NCI-H526 treated with DMSO at 0.1 percent for 48 hours (cell line): Measurements from ENCODE around the gene WDR90.

Experiments used
- DNase-seq: peaks from one replicate; lab custom pipeline; 2025; lab: John Stamatoyannopoulos, UW

The WDR90 gene

DNA sequence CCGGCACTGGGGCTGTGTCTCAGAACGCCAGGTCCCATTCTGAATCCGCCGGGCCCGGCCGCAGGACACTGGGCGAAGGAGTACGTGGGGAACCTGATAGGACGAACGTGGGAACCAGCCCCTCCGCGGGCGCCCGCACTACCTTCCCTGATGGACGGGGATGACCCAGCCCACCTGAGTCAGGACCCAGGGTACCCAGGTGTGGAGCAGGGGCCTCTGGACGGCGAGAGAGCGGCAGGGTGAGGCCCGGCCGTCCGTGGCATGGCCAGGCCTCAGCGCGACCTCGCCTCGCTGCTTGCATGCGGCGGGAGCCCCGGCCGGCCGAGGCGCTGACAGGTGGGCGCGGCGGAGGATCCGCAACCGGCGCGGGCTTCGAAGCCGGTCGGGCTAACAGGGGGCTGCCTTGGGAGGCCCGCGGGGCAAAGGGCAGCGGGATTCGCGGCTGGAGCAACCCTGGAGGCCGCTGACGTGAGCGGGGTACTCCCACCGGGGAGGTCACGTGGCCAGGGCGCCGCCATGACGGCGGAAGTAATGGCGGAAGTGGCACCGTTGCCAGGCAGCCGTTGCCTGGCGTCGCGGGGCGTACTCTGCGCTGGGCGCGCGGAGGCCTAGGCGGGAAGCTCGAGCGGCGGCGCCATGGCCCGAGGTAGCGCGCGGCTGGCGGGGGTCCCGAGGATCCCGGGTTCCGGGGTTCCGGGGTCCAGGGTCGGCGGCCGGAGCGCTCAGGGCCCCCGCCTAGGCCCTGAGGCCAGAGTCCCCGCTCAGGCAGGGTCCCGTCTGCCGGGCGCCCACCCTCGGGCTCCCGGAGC lies at the start of gene WDR90:
Gene WDR90 (plus strand): TSS at position 585 of the 809 bp plus-strand sequence. CDS start 52 bp downstream, at position 637.
- DNase-seq: peak; percentile 56

DNA sequence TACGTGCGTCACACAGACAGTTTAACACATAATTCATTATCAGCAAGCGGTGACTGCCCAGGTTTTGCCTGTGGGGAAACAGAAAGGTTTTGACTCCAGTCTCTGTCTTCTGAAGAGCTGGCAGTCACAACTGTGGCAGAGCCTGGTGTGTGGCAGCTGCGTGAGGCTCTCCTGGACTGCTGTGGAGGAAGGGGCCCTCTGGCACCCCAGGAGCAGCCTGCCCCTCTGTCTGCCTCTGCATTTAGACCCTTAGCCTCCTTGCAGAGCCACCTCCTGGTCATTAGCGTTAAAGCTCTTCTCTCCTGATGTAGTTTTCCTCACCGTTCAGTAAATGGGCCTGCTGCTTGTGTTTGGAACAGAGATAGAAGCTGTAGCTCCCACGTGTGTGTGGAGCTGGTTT lies 48.4 kb upstream of the WDR90 start:
- DNase-seq: no peak

DNA sequence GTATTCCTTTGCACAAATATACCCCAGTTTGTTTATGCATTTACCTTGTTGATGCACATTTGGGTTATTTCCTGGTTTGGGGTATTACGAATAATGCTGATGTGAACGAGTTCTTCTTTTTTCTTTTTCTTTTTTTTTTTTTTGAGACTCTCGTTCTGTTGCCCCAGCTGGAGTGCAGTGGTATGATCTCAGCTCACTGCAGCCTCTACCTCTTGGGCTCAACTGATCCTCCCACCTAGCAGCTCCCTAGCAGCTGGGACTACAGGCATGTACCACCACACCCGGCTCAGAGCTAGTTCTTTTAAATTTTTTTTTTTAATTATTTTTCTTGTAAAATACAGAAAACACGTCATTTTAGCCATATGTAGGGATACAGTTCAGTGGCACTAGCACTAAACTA lies 45.2 kb upstream of the WDR90 start:
- DNase-seq: no peak

DNA sequence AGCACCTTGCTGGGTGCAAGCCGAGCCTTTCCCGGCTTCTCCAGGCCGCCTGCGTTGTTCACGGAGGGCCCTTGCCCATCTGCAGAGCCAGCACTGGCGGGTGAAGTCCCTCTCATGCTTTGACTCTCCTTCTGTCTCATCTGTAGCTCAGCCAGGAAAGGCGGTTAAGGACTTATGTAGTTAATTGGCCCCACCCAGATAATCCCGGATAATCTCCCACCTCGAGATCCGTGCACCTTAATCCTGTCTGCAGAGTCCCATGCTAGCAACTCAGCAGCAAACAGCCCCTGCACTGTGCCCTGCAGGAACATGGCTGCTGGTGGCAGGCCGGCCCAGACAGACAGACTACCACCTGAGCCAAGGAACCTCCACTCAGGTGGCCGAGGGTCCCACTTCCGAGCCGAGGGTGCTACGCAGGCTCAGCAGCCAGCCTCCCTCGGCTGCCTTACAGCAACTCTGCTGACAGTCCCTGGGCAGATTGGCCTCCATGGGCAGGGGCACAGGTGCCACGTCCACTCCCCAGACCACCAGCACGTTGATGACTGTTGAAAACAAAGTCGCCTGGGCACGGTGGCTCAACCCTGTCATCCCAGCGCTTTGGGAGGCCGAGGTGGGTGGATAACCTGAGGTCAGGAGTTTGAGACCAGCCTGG lies 42.4 kb upstream of the WDR90 start:
- DNase-seq: no peak

DNA sequence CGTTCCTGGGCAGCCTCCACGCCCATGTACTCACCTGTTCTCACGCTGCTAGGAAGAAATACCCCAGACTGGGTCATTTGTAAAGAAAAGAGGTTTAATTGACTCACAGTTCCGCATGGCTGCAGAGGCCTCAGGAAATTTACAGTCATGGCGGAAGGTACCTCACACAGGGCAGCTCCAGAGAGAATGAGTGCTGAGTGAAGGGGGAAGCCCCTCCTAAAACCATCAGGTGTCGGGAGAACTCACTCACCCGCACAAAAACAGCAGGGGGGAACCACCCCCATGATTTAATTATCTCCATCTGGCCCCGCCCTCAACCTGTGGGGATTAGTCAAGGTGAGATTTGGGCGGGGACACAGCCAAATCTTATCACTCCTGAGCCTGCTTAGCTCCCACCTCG lies 41.1 kb upstream of the WDR90 start:
- no peak for DNase-seq

DNA sequence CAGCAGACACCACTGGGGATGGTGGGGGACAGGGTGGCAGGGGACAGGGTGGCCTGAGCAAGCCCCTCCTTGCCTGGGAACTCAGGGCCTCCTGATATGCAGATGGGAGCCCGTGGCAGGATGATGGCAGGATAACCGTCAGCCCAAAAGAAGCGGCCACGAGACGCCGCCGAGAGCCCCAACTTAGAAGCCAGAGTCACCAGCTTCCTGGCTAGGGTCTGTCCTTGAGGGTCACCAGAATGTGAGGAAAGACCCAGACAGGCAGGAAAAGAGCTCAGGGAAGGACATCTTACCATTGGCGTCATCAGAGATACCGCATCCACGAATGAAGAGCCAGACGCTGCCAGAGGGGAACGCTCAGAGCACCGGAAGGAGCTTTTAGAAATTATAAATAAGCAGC lies 39.8 kb upstream of the WDR90 start:
- DNase-seq: no peak

DNA sequence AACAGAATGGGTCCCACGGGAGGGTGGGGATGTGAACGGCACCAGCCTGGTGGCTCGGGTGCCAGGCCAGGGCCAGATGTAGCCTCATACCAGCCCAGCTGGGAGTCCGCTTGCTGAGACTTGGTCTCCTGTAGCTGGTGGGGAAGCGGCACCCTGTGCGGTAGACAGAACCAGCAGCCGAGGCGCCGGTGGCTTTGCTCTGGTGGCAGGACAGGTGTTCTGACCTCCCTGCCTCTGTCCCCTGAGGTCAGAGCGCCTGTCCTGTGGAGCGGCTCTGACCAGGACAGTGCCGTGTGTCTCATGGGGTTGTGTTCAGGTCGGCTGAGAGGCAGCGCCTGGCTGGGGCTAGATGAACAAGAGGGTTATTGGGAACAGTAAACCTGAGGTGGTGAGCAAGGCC lies 39.2 kb upstream of the WDR90 start:
- DNase-seq: no peak

DNA sequence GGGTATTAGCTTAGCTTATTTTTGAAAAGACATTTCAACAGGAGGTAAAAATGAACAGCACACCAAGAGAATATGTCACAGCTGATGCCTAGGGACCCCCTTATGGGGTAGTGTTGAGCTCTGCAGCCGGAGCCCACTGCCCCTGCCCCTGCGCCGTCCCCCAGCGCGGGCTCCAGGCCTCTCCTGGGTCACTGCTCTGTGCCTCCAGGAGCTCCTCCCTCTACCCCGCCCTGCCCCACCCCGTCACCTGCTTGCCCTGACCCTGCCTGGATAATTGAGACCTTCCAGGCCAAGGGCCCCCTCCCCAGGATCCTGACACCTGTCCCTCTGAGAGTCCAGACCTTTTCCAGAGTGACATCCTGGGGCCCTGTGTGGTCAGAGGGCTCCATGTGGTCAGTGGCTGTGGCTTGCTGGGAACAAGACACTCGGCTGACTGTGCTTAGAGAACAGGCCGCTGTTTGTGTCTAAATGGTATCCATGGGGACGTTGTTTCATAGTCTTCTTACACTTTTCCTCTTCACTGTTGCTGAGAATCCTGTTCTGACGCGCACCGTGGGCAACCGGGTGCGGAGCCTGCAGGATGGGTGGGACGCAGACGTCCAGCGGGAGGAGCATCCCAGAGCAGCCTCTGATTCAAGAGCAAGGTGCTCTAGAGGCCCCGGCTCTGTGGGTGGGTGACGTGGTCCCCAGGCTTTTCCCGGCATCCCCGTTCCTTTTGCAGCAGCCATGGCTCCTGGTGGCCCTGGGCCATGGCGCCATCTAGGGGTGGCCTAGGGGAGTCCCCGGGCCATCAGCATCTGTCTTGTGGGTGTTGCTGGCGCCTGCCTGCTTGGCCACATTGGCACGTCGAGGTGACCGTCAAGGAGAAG lies 38.4 kb upstream of the WDR90 start:
- no peak for DNase-seq

DNA sequence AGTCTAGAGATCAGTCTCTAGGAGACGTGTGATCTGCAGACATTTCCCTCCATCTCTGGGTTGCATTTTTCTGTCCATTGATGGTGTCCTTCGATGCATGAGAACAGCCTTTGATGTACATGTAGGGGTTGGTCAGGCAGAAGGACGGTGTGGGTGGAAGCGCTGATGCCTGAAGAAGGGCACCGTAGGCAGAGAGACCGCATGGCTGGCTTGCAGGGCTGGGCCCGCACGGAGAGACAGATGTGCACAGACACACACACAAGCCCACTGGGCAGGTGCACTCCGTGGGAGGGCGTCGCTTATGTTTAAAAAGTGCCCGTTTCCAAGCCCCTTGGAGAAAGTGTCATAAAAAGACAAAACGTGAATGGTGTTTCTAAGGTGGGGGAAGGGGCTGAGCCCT lies 34.0 kb upstream of the WDR90 start:
- no peak for DNase-seq

DNA sequence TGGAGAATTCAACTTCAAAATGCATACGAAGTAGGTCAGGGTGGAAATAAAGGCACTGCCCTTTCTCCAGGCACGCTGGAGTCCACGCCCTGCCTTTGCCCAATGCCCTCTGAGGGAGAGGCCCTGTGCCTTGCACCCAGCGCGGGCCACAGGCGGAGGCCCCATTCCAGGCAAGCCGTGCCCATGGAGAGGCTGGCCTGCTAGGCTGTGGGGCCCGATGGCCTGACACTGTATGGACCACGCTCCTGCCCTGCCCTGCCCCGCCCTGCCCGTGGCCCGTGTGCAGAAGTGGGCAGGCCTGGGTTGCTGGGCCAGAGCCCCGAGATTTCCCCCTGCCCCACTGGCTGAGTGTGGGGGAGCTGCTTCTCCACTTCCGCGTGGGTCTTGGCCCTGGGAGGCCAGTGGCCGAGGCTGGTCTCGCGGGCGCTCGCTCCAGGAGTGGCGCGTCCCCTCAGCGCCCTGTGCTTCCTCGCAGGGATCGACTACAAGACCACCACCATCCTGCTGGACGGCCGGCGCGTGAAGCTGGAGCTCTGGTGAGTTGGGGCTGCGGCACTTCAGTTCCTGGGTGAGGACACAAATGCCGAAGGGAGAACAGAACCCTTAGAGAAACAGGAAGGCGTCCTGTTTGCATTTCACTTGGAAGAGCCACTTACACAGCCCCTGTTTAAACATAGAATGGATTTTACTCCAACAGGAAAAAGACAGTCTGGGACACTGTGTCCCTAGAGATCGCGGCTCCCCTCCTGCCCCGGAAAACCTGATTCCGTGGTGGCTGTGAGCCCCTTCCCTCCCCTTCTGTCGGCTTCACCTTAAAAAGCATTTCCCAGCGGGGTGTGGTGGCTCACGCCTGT lies 32.2 kb upstream of the WDR90 start:
- DNase-seq: no peak

DNA sequence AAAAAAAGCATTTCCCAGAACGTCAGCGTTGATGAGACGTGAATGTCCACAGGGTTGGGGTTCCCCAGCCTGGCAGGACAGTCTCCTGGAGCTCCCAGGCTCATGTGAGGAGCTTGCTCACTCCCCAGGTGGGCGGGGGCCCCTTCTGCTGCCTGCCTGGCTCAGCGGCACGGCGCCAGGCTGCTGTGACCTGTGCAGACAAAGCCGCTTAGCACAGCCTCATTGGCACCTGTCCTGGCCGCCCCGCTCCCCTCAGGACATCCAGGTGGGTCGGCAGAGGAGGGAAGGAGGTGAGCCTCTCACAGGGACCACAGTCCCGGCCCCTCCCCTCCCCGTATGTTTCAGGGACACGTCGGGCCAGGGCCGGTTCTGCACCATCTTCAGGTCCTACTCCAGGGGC lies 31.3 kb upstream of the WDR90 start:
- DNase-seq: no peak

DNA sequence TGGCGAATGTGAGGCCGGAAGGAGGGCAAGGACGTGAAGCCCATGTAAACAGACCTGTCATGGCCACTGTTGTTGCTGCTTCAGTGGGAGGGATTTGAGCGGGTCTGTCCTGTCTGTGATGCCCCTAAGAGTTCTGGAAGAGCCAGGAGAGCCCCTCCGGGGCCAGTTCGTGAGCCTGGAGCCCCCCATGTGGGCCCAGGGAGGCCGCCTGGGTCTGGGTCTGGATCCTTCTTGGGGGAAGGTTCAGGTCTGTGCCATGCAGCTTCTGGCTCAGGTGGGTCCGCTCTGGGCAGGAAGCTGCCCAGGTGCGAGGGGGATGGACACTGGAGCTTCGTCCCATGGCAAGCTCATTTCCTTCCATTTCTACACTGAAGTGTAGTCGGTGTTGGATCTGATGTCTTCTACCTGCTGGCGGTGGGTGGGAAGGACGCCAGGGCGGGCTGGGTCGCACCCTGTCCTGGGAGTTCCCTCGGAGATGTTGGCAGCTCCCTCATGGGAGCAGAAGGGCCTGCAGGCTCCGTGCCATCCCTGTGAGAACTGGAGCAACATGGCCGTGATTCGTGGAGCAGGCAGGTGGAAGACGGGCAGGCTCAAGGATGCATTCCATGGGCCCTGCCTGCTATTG lies 29.6 kb upstream of the WDR90 start:
- no peak for DNase-seq

DNA sequence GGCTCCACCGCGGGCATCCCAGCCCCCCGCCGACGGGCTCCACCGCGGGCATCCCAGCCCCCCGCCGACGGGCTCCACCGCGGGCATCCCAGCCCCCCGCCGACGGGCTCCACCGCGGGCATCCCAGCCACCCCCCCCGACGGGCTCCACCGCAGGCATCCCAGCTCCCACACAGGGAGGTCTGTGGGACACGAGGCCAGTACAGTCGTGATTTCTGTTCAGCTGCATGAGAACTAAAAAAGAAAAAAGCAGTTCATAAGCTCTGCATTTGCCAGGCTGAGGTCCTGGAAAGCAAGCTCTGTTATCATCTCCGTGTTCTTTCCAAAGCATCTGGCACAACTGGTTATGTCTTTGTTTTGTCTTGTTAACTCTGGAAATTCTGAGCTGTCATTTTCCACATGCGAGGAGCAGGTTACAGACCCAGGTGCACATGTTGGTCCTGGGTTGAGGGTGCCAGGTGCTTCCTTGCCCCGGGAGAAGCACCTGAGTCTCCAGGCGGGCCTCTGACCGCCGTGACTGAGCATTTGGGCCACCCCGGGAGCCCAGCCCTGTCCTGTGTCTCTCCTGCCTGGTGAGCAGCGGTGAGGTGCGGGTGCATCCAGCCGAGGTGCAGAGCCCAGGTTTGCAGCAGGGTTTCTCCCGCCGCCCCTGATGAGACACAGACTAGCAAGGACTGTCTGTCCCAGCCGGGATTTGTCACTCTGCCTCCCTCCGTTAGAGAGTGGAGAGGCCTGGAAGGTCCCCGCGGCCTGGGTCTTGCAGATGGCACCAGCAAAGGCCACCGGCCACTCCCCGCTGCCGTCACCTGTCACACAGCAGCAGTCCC lies 28.3 kb upstream of the WDR90 start:
- DNase-seq: peak; percentile 17

DNA sequence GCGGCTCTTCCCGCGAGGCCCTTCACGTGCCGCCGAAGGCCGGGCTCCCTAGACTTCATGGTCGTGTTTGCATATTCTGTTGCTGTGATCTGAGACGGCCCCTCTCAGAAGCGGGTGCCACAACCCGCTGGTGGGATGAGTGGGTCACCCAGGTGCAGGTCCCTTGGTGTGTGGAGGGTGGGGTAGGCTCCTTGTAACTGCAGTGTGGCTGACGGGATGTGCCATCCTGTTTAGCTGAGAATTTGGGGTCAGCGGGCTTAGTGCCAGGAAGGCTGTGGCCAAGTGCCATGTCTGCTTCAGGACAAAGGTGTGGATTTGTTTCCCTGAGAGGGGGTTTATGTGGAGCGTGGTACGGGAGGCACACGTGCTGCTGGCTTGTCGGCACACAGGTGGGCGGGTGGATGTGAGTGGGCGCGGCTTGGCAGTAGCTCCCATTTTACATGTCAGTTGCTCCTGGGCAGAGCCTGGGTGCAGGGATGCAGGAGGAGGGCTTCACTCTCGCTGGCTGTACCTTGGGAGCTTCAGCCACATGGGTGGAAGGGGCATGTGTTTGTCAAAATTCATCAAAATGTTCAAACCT lies 27.5 kb upstream of the WDR90 start:
- DNase-seq: peak; percentile 50

DNA sequence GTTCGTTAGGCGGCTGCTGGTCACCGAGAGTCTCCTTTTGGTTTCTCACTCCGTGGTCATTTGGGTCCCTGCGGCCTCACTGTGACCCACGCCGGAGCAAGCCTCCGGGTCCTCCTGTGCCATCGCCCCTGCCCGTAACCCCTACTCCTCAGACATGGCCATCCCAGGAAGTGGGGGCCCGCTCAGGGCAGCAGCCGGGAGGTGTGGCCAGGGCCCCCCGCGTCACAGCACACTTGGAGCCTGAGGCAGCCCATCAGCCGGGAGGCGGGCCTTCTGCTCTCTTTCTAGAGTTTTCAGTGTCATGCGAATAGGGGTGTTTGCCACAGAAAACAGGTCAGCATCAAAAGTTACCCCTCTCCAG lies 26.3 kb upstream of the WDR90 start:
- DNase-seq: no peak

DNA sequence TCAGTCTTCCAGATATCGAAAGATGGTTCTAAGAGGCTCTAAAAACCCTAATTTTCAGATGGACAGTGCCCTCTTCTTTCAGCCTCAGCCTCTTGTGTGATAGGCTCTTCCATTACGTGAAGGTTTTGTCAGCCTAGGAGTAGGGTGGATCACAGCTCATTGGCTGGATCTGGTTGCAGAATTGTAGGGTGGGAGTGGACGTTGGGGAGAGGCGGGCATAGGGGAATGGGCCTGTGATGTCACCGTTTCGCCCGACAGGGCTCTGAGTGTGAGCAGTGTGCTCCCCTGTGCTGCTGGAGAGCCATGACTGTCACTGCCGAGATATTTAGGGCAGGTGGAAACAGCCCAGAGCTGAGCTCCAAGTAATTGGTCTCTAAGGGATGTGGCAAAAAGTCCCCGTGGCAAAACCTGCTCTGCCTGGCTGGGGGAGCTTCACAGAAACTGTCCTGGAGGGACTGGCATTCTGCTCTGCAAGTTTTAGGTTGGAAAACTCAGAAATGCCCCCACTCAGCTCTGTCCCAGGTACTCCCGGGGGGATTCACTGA lies 24.6 kb upstream of the WDR90 start:
- no peak for DNase-seq

DNA sequence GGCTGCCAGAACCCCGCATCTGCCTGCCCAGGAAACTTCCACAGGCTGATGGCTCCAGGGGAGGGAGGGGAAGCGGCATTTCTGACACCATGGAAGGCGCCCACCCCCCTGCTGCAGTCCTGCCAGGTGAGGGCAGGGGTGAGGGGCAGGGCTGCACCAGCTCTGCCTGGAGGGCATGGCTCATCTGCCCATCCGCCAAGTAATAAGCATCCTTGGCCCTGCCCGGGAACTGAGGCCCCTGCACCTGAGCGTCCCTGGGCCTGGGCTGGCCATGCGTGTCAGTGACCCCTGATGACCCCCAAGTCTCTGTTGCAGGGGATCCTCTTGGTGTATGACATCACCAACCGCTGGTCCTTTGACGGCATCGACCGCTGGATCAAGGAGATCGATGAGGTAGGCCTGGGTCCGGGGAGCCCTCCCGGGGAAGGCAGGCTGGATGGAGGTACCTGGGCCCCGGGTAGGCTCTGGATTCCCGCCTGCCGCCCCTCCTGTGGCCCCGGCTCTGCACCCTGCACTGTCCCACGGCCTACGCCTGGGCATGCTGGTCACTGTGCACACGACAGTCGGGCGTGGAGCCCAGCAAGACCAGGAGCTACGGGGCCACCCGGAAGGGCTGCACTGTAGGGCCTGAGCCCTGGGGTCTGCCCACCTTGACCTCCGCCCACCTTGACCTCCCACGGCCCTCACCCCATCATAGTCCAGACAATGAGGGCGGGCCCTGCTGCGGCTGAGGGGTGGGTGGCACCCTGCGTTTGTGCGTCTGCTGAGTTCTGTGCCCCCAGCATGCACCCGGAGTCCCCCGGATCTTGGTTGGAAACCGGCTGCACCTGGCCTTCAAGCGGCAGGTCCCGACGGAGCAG lies 23.8 kb upstream of the WDR90 start:
- no peak for DNase-seq

DNA sequence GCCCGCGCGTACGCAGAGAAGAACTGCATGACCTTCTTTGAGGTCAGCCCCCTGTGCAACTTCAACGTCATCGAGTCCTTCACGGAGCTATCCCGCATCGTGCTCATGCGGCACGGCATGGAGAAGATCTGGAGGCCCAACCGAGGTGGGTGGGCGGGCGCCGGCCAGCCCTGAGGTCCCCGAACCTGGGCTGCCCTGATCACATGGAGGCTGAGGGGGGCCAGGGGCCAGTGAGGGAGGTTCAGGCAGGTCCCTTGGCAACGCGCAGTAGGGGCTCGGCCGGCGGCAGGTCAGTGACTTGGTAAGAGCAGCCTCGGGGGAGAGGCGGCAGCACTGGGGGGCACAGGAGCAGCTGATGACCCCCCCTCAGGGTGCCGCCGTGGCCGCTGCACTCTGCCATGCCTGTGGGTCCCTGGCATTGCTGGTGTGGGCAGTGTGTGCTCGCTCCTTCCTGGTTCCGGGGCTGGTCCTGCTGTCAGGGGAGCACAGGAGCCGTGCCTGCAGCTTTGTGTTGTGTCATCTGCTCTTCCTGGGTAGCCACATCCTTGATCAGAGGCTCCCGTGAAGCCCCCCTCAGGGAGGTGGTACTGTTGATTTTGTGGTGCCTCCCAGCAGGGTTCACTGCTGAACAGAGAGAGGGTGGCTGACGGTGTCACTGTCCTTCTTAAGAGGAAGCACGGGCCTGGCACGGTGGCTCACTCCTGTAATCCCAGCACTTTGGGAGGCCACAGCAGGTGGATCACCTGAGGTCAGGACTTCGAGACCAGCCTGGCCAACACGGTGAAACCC lies 23.0 kb upstream of the WDR90 start:
- no peak for DNase-seq
